Activated gamma-delta T cell treated with anti-CD3 and anti-CD28 coated beads, Interleukin-2, amount 50 U/mL, for 16 hours (primary cell): Measurements from ENCODE around the gene CD6.

Experiments
- DNase-seq: peaks from one replicate; pipeline ENCODE4 v3.0.0-alpha.2; 2020; ENCODE audit warnings: low read depth

Gene CD6

DNA sequence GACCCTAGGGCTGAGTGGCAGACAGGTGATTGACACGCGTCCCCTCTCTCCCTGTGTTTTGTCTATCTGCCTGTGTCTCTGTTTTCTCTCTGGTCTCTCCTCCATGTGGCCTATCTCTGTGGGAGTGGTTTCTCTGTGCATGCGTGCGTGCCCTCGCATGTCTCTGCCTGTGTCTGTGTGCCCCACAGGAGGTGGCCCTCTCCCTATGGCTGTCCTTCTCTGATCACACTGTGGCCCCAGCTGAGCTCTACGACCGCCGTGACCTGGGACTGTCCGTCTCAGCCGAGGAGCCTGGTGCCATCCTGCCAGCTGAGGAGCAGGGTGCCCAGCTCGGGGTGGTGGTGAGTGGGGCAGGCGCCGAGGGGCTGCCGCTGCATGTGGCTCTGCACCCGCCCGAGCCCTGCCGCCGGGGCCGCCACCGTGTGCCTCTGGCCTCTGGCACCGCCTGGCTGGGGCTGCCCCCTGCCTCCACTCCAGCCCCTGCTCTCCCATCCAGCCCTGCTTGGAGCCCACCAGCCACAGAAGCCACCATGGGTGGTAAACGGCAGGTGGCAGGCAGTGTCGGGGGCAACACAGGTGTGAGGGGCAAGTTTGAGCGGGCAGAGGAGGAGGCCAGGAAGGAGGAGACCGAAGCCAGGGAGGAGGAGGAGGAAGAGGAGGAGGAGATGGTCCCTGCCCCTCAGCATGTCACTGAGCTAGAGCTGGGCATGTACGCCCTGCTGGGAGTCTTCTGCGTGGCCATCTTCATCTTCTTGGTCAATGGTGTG, 35.6 kb upstream of the CD6 start:
- DNase-seq: no peak

DNA sequence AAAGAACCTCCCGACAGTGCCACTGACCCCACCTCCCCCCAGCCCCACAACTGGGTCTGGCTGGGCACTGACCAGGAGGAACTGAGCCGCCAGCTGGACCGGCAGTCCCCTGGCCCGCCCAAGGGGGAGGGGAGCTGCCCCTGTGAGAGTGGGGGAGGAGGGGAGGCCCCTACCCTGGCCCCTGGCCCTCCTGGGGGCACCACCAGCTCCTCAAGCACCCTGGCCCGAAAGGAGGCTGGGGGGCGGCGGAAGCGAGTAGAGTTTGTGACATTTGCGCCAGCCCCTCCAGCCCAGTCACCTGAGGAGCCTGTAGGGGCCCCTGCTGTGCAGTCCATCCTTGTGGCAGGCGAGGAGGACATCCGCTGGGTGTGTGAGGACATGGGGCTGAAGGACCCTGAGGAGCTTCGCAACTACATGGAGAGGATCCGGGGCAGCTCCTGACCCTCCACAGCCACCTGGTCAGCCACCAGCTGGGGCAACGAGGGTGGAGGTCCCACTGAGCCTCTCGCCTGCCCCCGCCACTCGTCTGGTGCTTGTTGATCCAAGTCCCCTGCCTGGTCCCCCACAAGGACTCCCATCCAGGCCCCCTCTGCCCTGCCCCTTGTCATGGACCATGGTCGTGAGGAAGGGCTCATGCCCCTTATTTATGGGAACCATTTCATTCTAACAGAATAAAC, 34.9 kb upstream of the CD6 start:
- DNase-seq: no peak

DNA sequence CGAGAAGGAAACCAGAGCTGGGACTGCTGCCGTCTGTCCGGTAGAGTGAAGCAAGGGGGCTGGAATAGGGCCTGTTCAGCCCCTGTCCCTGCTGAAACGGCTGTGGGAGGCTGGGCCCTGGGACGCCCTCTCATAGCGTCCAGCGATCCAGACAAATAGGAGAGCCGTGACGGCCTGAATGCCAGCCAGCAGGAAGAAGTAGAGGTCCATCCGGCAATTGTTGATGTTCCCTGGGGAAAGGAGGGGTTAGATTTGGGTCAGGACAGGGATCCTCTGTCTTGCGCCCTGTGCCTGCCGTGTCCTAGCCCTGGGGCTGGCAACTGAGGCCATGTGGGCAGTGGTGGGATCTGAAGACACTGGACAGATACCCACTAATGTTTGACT, 34.3 kb upstream of the CD6 start:
- no peak for DNase-seq

DNA sequence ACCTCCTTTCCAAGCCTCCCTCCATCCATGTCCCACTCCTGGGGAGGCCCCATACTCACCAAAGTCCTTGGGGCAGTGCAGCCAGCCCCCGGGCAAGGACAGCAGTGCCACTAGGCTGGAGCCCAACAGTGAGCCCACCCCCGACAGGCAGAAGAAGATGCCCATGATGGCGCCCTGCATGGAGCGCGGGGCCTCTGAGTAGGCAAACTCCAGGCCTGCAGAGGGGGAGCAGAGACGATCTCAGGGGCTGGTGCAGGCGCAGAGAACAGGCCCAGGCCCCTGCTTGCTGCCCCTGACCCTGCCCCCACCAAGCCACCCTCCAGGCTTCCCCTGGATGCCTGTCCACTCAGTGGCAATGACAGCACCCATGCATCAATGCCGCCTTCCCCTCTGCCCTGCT, 33.7 kb upstream of the CD6 start:
- no peak for DNase-seq

DNA sequence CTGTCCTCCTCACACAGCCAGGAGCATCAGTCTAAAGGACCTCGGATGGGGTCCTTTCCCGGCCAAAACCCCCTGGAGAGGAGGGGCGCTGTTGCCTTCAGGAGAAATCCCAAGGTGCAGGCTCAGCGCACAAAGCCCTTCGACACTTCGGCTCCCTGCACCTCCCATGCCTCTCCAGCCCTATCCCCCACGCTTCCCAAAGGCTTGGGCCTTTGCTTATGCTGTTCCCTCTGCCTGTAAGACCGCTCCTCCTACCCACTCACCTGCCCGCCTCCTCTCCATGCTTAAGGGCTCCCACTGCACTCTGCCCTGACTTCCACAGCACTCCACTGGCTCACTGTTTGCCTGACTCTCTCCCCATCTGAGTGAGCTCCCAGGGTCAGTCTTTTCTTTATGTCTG, 33.0 kb upstream of the CD6 start:
- DNase-seq: no peak

DNA sequence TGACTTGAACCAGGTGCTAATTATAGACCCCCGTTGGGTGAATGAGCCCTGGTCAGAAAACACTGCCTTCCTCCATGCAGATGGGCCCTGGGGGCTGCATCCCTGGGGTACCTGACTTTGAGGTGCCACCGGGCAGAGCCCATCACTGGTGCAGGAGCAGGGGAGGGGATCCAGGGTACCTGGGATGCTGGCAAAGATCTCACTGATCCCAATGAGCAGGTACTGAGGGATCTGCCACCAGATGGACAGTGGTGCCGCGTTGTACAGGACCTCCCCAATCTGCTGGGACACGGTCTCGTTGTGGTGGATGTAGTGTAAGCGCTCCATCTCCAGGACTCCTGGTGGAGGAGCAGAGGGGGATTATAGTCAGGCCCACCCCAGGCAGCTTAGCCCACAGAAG, 32.2 kb upstream of the CD6 start:
- DNase-seq: no peak

DNA sequence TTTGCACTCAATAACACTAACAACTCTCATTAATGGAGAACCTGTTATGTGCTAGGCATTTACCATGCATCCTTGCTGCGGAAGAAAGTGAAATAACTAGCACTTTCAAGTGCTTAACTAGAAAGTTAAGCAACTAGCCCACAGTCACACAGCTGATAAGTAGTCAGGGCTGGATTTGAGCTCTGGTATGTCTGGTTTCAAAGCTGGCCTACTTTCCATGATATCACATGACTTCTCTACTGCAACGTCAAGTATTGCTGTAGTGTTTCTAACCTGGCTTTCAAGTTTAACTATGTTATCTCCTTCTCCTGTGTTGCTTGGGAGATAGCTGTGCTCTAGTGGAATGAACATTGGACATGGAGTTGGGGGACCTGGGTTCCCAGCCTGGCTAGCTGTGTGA, 31.6 kb upstream of the CD6 start:
- no peak for DNase-seq

DNA sequence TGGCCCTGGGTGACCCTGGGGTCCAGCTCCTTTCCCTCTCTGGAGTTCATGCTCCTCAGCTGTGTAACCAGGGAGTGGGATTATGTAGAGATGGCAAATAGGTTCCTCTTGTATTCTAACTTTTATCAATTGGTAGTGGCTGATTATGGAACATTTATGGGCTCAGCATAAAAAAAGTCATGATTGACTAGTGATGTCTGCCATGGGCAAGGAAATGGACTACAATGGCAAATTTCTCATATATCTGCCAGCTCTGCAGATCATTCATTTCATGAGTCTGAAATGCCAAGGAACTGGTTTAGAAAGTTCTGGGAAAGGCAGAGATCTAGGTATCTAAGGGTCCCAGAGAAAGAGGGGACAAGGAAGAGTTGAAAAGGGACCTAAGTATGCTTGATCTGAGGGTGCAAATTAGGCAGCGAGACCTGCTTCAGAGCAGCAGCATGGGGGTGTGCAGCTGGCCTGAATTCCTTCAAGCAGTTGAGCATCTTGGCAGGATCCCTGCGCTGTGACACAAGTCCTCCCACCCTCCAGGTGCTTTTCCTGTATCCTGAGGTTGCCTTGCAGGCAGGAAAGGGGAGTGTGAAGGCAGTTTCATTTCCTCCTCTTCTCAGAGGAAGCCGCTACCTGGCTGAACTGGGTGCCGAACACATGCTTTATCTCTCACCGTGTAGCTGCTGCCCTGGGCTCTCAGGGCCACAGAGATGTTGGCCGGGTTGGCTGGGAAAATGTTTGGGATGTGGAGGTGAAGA, 29.9 kb upstream of the CD6 start:
- no peak for DNase-seq

DNA sequence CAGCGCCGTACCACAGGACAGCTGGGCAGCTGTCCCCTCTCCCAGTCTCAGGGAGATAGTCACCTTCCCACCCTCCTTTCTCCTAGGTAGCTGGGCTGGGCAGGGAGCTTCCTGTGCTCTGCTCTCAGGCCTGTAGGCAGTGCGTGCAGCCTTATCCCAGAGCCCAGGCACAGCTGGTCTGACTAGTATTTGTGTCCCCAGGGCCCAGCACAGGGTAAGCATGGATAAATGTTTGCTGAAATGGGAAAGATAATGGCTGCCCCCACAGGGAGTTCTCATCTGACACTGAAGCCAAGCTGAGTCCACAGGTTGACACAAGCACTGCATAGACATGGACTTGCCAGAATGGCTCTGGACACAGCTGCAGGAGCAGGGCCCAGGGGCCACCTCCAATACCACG, 29.3 kb upstream of the CD6 start:
- no peak for DNase-seq

DNA sequence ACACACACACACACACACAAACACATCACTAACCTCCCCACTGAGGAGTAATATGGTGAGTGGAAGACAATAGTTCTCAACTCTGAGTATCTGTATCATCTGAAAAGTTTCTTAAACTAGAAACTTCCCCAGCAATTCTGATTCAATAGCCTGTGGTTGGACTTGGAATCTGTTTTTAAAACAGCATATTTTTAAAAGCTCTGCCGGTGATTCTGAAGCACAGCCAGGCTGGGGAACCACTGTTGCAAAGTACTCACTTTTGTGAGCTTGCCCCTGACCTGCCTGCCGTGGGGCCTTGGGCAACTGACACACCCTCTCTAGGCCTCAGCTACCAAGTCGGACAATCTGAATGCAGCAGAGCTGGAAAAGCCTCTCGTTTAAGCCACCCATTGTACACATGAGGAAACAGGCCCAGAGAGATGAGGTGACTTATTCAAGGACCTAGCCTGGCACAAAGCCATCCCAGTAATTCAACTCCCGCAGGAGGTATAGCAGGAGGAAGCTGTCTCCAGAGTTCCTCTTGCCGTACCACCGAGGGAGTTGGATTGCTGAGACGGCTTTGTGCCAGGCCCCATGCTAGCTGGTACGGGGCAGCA, 28.4 kb upstream of the CD6 start:
- no peak for DNase-seq

DNA sequence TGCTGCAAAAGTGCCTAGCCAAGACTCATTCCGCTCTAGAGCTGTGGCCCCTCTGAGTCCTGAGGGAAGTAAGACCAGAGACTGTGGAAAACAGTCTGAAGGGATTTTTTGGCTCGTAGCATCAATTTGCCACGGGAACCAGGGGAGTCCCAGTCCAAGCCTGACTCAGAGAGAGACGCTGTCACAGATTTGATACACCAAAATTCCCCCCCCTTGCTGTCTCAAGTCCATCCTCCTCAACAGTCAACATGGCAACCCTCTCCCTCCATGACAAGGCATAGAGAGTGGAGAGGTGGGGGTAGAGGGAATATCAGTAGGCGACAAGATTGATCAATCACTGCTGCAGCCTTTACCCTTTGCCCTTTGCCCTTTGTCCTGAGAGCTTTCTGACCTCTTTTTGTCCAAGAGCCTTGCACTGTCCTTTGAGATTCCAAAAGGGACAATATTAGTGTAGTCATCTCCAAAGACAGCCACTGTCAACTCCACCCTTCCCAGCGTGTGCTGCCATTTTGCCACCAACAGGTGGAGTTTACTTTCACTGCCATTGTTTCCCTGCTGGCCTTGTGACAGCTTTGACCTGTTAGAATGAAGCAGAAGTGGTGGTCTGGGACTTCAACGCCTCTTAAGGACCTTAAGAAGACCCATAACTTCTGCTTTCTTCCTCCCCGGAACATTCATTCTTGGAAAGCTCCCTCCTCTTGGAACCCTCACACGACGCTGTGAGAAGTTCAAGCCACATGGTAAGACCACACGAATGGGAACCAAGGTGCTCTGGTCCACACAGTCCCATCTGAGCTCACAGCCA, 26.8 kb upstream of the CD6 start:
- no peak for DNase-seq

DNA sequence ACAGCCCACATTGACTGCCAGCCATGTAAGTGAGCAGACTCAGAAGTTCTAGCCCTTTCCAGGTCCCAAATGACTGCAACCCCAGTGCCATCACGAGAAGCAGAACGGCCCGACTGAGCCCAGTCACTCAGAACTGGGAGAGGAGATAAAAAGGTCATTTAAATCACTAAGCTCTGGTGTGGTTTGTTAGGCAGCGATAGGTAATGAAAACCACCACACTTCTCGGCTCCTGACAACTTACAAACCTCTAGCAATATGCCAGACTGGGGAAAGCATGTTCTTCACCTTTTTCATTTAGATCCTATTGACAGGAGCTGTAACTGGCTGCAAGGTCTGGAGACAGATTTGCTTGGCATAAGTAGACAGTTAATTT, 26.2 kb upstream of the CD6 start:
- DNase-seq: no peak

DNA sequence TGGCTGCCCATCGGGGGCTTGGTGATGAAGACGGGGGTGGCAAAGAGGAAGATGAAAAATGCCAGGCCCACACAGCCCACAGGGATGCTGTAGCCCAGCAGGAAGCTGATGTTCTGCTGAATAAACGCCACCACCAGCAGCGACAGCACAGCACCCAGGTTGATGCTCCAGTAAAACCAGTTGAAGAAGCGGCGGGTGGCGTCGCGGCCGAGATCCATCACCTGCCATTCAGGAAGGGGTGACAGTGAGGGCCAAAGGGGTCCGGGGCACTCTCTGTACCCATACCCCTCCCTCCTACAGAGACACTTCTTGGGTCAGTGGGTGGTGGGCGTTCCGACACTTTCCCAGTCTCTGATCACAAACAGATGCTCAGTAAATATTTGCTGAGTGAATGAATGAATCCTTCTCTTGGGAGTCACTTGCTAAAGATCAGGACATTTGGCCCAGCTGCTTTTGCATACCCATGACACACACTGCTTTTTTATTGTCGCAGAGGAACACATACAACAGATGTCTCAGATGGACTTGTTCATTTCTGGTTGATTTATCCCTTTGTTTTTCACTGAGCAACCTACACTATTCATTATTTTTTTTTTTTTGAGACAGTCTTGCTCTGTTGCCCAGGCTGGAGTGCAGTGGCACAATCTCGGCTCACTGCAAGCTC, 24.7 kb upstream of the CD6 start:
- DNase-seq: no peak

DNA sequence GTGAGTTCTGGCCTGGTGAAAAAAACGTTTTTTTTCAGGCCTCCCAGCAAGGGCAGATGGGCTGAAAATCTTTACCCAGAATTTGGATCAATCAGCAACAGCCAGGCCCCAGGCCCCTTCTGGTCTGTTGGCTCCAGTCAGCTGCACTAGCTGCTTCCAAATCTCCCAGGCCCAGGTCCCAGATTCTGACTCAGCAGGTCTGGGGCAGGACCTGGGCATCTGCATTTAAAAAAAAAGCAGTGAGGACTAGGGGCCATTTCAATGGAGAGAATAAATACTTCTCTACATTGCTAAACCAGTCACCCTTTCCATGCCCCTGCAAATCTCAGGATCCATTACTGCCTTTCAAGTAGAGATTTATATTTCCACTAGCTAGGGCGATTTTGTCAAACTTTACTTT, 23.8 kb upstream of the CD6 start:
- no peak for DNase-seq

DNA sequence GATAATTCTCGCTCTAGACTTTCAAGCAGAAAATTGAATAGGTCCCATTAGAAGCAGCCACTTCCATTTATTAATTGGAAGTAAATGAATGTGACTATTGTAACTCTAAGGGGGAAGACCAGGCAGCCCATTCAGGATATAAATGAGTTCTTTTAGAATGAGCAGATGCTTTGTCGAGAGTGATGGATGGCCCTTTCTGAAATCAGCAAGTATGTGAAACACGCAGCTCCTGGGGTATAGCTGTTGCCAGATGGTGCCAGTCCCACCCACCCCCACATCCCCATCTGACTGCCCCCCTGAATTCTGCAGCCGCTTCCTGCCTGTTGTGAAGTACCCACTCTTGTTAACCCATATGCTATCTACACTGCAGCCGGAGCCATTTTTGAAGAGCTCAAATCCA, 23.2 kb upstream of the CD6 start:
- no peak for DNase-seq

DNA sequence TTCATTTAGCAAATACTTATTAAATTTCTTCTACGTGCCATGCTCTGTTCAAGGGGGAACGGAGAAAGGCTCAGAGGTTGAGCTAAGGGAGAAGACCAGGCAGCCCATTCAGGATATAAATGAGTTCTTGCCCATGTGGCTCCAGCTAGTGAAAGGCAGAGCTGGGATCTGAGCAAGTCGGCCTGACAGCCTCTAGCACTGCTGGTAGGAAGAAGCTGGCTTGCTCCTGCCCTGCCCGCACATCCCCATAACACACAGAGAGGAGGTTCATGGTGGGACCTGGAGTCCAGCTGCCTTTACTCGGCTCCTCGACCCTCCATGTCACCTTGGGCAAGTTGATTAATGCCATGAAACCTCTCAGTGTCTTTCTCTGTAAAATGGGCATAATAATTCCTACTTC, 21.5 kb upstream of the CD6 start:
- no peak for DNase-seq

DNA sequence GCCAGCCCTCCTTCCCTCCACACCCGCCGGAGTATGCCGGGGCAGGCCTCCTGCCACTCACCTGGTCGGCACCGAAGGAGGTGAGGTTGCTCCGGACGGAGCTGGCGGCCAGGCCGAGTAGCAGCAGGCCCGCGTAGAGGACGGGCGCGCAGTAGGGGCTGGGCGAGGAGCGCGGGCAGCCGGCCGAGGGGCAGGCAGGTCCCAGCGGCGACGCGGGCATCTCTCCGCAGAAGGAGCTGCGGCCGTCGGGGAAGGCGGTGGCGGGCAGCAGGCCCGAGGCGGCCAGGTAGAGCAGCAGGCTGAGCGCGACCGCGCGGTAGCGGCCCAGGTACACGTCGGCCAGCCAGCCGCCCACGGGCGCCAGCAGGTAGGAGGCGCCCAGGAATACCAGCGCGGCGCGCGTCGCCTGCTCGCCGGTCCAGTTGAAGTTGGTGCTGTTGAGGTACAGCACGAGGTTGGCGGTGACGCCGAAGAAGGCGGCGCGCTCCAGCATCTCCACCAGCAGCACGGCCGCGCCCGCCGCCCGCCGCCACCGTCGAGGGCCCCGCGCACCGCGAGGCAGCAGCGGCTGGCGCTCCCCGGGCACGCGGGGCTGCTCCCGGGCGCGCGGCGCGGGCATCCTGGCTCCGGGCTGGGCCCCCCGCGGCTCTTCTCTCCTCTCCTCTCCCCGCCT, 20.4 kb upstream of the CD6 start:
- DNase-seq: no peak

DNA sequence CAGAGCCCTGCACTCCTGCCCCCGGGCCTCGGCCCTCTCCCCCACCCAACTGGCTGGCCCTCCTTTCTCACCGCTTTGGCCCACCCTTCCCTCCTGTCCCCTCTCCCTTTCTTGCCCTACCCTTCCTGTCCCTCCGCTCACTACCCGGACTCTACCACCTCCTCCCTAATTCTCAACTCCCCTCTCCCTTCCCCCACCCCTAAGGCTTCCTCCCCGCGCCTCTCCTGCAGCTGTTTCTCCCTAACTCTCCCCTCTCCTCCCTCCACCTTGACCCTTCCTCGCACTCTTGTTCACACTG, 19.9 kb upstream of the CD6 start:
- DNase-seq: no peak

DNA sequence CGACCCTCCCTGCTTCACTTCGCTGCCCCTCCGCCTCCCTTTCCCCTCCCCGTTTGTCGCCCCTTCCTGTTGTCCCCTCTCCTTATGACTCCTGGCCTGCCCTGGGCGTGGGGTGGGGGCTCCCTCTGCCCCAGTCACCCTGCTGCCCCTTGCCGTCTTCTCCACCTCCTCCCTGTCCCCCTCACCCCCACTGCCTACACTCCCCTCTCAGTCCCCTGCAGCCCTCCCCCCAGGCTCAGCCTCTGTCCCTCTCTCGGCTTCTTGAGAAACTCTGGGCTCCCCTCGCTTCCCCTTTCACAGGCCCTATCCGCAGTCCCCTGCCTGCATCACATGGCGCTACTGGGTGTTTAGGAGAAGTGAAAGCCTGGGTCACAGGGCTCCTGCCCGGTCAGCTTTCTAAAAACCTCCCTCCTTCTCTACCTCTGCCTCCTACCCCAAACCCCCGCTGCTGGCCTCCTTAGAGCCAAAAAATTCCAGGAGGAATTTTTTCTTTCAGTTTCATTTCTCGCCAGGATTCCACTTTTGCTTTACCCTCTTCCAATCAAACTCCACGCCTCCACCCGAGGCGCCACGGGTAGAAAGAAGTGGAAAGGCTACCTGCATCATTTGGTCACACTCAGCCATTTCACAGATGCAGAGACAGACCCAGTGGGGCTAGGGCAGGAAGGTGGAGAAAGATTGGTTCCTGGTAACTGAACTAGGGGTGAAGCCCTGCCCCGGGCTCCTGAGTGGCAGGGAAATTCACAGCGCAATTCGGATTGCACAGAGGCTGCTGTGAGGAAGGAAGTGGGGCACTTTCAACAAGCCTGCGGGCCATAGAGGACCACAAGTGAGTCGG, 19.4 kb upstream of the CD6 start, which contains the start of gene SLC15A3:
SLC15A3 (minus strand) TSS at position 273 of the 838 bp plus-strand sequence. CDS start 625 bp downstream, outside the sequence.
- DNase-seq: no peak

DNA sequence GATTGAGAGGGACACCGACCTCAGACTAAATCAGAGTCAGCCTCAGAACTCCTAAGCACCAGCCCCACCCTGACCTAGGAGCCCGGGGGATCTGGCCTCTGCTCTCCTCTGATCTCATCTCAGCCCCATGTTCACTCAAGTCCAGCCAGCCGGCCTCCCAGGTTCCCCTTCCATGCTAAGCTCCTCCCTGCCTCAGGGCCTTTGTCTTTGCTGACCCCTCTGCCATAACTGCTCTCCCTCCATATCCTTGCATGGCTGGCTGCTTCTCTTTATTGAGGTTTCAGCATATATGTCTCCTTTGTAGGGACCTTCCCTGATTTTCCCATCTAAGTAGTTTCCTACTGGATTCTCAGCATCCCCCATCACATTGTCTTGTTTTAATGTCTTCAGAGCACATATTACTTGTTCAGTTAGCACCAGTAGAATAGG, 18.7 kb upstream of the CD6 start:
- no peak for DNase-seq
